Measurements from ENCODE around the gene SUSD3. TPM values are rescaled to one million over a fixed set of nuclear protein-coding genes. Genes with fewer than 3 reads are reported as not detected.

Gene SUSD3
- total and polyA plus RNA-seq, 4 donors: 4.1 to 19.2 (median 11.8) TPM

- TF ChIP-seq YY1 (IDR thresholded peaks at IDR 0.05): no peak
- TF ChIP-seq JUND (IDR thresholded peaks at IDR 0.05): no peak
- TF ChIP-seq SP1 (IDR thresholded peaks at IDR 0.05): no peak
- TF ChIP-seq MAX (IDR thresholded peaks at IDR 0.05): no peak
- no peak for TF ChIP-seq FOXA2 (IDR thresholded peaks at IDR 0.05)
- no peak for TF ChIP-seq EGR1 (IDR thresholded peaks at IDR 0.05; ENCODE audit: low read depth in 2 of 2)
- TF ChIP-seq RXRA (IDR thresholded peaks at IDR 0.05): no peak
- TF ChIP-seq RAD21 (IDR thresholded peaks at IDR 0.05): no peak
- no peak for TF ChIP-seq NR2F2 (IDR thresholded peaks at IDR 0.05)
- TF ChIP-seq HNF4A (conservative IDR thresholded peaks at IDR 0.05): no peak
- no peak for TF ChIP-seq HNF4G (IDR thresholded peaks at IDR 0.05)
- TF ChIP-seq, protein P1, sequence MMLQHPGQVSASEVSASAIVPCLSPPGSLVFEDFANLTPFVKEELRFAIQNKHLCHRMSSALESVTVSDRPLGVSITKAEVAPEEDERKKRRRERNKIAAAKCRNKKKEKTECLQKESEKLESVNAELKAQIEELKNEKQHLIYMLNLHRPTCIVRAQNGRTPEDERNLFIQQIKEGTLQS (IDR thresholded peaks at IDR 0.05): no peak
- TF ChIP-seq, protein P2, sequence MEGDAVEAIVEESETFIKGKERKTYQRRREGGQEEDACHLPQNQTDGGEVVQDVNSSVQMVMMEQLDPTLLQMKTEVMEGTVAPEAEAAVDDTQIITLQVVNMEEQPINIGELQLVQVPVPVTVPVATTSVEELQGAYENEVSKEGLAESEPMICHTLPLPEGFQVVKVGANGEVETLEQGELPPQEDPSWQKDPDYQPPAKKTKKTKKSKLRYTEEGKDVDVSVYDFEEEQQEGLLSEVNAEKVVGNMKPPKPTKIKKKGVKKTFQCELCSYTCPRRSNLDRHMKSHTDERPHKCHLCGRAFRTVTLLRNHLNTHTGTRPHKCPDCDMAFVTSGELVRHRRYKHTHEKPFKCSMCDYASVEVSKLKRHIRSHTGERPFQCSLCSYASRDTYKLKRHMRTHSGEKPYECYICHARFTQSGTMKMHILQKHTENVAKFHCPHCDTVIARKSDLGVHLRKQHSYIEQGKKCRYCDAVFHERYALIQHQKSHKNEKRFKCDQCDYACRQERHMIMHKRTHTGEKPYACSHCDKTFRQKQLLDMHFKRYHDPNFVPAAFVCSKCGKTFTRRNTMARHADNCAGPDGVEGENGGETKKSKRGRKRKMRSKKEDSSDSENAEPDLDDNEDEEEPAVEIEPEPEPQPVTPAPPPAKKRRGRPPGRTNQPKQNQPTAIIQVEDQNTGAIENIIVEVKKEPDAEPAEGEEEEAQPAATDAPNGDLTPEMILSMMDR (IDR thresholded peaks at IDR 0.05; ENCODE audit: low read depth, low read length, missing input control): no peak
- TF ChIP-seq REST (IDR thresholded peaks at IDR 0.05): no peak
- TF ChIP-seq GABPA (IDR thresholded peaks at IDR 0.05 in 1 of 2, conservative IDR thresholded peaks at IDR 0.05 in 1 of 2): no peak
- no peak for TF ChIP-seq TAF1 (conservative IDR thresholded peaks at IDR 0.05)
- TF ChIP-seq FOXA1 (IDR thresholded peaks at IDR 0.05): no peak
- TF ChIP-seq, protein P3, sequence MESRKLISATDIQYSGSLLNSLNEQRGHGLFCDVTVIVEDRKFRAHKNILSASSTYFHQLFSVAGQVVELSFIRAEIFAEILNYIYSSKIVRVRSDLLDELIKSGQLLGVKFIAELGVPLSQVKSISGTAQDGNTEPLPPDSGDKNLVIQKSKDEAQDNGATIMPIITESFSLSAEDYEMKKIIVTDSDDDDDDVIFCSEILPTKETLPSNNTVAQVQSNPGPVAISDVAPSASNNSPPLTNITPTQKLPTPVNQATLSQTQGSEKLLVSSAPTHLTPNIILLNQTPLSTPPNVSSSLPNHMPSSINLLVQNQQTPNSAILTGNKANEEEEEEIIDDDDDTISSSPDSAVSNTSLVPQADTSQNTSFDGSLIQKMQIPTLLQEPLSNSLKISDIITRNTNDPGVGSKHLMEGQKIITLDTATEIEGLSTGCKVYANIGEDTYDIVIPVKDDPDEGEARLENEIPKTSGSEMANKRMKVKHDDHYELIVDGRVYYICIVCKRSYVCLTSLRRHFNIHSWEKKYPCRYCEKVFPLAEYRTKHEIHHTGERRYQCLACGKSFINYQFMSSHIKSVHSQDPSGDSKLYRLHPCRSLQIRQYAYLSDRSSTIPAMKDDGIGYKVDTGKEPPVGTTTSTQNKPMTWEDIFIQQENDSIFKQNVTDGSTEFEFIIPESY (IDR thresholded peaks at IDR 0.05): no peak
- DNase-seq (ENCODE audit: low spot score): no peak
- Histone ChIP-seq H3K4me3 (ENCODE audit: low read depth in 1 of 3, low read length in 3 of 3) (no peak overlapping the region), H3K27ac (ENCODE audit: low read depth in 1 of 2, low read length in 2 of 2) (no peak overlapping the region), H3K9me3 (ENCODE audit: control insufficient read depth in 4 of 4, low read length in 3 of 4) (peaks cover 0 to 2% (median 0%) of the 10 kb centered on the region in 4 donors), H3K4me1 (ENCODE audit: control insufficient read depth in 4 of 4, insufficient read depth in 4 of 4, low read length in 3 of 4) (peaks cover 0 to 3% (median 0%) of the 10 kb centered on the region in 4 donors), H3K9ac (ENCODE audit: low read depth in 1 of 2, low read length in 2 of 2) (no peak overlapping the region), H3K27me3 (ENCODE audit: control insufficient read depth in 4 of 4, insufficient read depth in 4 of 4, low read length in 3 of 4) (no peaks in the 10 kb centered on the region), H3K36me3 (ENCODE audit: control insufficient read depth in 4 of 4, insufficient read depth in 3 of 4, low read depth in 1 of 4, low read length in 3 of 4) (peaks cover 0 to 4% (median 0%) of the 10 kb centered on the region in 4 donors)
- WGBS: 94% methylated on average over 12 of the region's 12 CpGs
These were observed 29.6 kb downstream of the SUSD3 start for GRCh38 chr9:93087971-93088655.
